ENCODE measurements around the gene SLBP. TPM values are rescaled to one million over a fixed set of nuclear protein-coding genes. Genes with fewer than 3 reads are reported as not detected.

SLBP gene
- total and polyA plus RNA-seq, 2 donors (not counting 1 experiment from before 2014, with no cell fraction given): 49.7 to 108 TPM

- no peaks in the 10 kb centered on the region for H4K20me1 ChIP-seq (ENCODE audit: control insufficient read depth, extremely low read depth, insufficient read depth, low read length)
- no peak overlapping the region for H3K4me2 ChIP-seq (ENCODE audit: extremely low read depth, insufficient read depth, low read length)
- DNase-seq (ENCODE audit: low read depth in 2 of 2): no peak
- no peaks in the 10 kb centered on the region for H3K27me3 ChIP-seq (ENCODE audit: control insufficient read depth, insufficient read depth, low read length)
- H3K4me3 ChIP-seq (replicated peaks in 1 of 4; ENCODE audit: control extremely low read depth in 1 of 4, insufficient read depth in 1 of 4, low read depth in 3 of 4, low read length in 4 of 4): no peak overlapping the region
- no peak overlapping the region for H3K9ac ChIP-seq (ENCODE audit: insufficient read depth, low read length)
- no peak for TF ChIP-seq CTCF (conservative IDR thresholded peaks at IDR 0.05 in 1 of 2, IDR thresholded peaks at IDR 0.05 in 1 of 2; ENCODE audit: low read depth in 1 of 2, low read length in 2 of 2)
- no peak for TF ChIP-seq EZH2 (IDR thresholded peaks at IDR 0.05; ENCODE audit: low read length, missing control alignments)
- no peaks in the 10 kb centered on the region for H3K36me3 ChIP-seq (ENCODE audit: control insufficient read depth, insufficient read depth, low read length)
- H2AFZ ChIP-seq (ENCODE audit: low read length): no peak overlapping the region
- no peaks in the 10 kb centered on the region for H3K4me1 ChIP-seq (ENCODE audit: control insufficient read depth, extremely low read depth, insufficient read depth, low read length)
- no peak overlapping the region for H3K27ac ChIP-seq (ENCODE audit: insufficient read depth, low read length)
- no peaks in the 10 kb centered on the region for H3K9me3 ChIP-seq (ENCODE audit: control insufficient read depth, insufficient read depth, low read depth, low read length)
- H3K79me2 ChIP-seq (ENCODE audit: control insufficient read depth, insufficient read depth, low read length): no peaks in the 10 kb centered on the region
Observed at GRCh38 chr4:1659104-1660043, 52.7 kb downstream of the SLBP start.

- Histone ChIP-seq H3K27ac (ENCODE audit: insufficient read depth, low read length) (no peak overlapping the region), H3K27me3 (ENCODE audit: control insufficient read depth, insufficient read depth, low read length) (no peaks in the 10 kb centered on the region), H3K9ac (ENCODE audit: insufficient read depth, low read length) (no peak overlapping the region), H3K79me2 (ENCODE audit: control insufficient read depth, insufficient read depth, low read length) (no peaks in the 10 kb centered on the region), H3K4me2 (ENCODE audit: extremely low read depth, insufficient read depth, low read length) (no peak overlapping the region), H4K20me1 (ENCODE audit: control insufficient read depth, extremely low read depth, insufficient read depth, low read length) (no peaks in the 10 kb centered on the region), H2AFZ (ENCODE audit: low read length) (no peak overlapping the region), H3K36me3 (ENCODE audit: control insufficient read depth, insufficient read depth, low read length) (no peaks in the 10 kb centered on the region), H3K4me1 (ENCODE audit: control insufficient read depth, extremely low read depth, insufficient read depth, low read length) (no peaks in the 10 kb centered on the region), H3K9me3 (ENCODE audit: control insufficient read depth, insufficient read depth, low read depth, low read length) (no peaks in the 10 kb centered on the region), H3K4me3 (replicated peaks in 1 of 4; ENCODE audit: control extremely low read depth in 1 of 4, insufficient read depth in 1 of 4, low read depth in 3 of 4, low read length in 4 of 4) (no peak overlapping the region)
- no peak for DNase-seq (ENCODE audit: low read depth in 2 of 2)
- TF ChIP-seq EZH2 (IDR thresholded peaks at IDR 0.05; ENCODE audit: low read length, missing control alignments): no peak
- no peak for TF ChIP-seq CTCF (conservative IDR thresholded peaks at IDR 0.05 in 1 of 2, IDR thresholded peaks at IDR 0.05 in 1 of 2; ENCODE audit: low read depth in 1 of 2, low read length in 2 of 2)
Observed at GRCh38 chr4:1658581-1658980, 53.5 kb downstream of the SLBP start.

GRCh38 chr4:1658146-1658545, 54.0 kb downstream of the SLBP start:
- Histone ChIP-seq H3K27me3 (ENCODE audit: control insufficient read depth, insufficient read depth, low read length) (no peaks in the 10 kb centered on the region), H3K4me2 (ENCODE audit: extremely low read depth, insufficient read depth, low read length) (no peak overlapping the region), H2AFZ (ENCODE audit: low read length) (no peak overlapping the region), H3K27ac (ENCODE audit: insufficient read depth, low read length) (no peak overlapping the region), H3K36me3 (ENCODE audit: control insufficient read depth, insufficient read depth, low read length) (no peaks in the 10 kb centered on the region), H3K4me3 (replicated peaks in 1 of 4; ENCODE audit: control extremely low read depth in 1 of 4, insufficient read depth in 1 of 4, low read depth in 3 of 4, low read length in 4 of 4) (no peak overlapping the region), H3K4me1 (ENCODE audit: control insufficient read depth, extremely low read depth, insufficient read depth, low read length) (no peaks in the 10 kb centered on the region), H3K9me3 (ENCODE audit: control insufficient read depth, insufficient read depth, low read depth, low read length) (no peaks in the 10 kb centered on the region), H3K79me2 (ENCODE audit: control insufficient read depth, insufficient read depth, low read length) (no peaks in the 10 kb centered on the region), H3K9ac (ENCODE audit: insufficient read depth, low read length) (no peak overlapping the region), H4K20me1 (ENCODE audit: control insufficient read depth, extremely low read depth, insufficient read depth, low read length) (no peaks in the 10 kb centered on the region)
- DNase-seq (ENCODE audit: low read depth in 2 of 2): peak in 1 of 2 donors; percentile 19
- no peak for TF ChIP-seq EZH2 (IDR thresholded peaks at IDR 0.05; ENCODE audit: low read length, missing control alignments)
- no peak for TF ChIP-seq CTCF (conservative IDR thresholded peaks at IDR 0.05 in 1 of 2, IDR thresholded peaks at IDR 0.05 in 1 of 2; ENCODE audit: low read depth in 1 of 2, low read length in 2 of 2)

All from fibroblast of lung (primary cell).